Measurements from ENCODE around the gene SYCE1.
"Not testable (repeated sequence)": the region's sequence is repeated elsewhere in the genome, so short reads cannot be mapped to it uniquely, and the experiment has no call there.

The SYCE1 gene

GRCh38 chr10:133520193-133520738 is 45.1 kb downstream of the SYCE1 start:
- peak; percentile 59 to 97 (median 84) for DNase-seq
- intact Hi-C loops (cut with DNase I): no loop called here

GRCh38 chr10:133518517-133518916 is 46.9 kb downstream of the SYCE1 start:
- DNase-seq; intact Hi-C loops (cut with DNase I): not testable (repeated sequence)

- intact Hi-C loops (cut with DNase I): no loop called here
- no peak for DNase-seq
Measured at GRCh38 chr10:133516057-133516456, 49.3 kb downstream of the SYCE1 start.

- intact Hi-C loops (cut with DNase I): no loop called here
Measured at GRCh38 chr10:133515471-133515870, 49.9 kb downstream of the SYCE1 start.

GRCh38 chr10:133511907-133512528 is 53.4 kb downstream of the SYCE1 start:
- intact Hi-C loops (cut with DNase I): no loop called here

More at GRCh38 chr10:133515471-133515870, 49.9 kb downstream of the SYCE1 start:
- DNase-seq: no peak

GRCh38 chr10:133511408-133511807 is 54.0 kb downstream of the SYCE1 start:
- DNase-seq: no peak
- intact Hi-C loops (cut with DNase I): no loop called here

More at GRCh38 chr10:133511907-133512528, 53.4 kb downstream of the SYCE1 start:
- no peak for DNase-seq

GRCh38 chr10:133509700-133510099 is 55.7 kb downstream of the SYCE1 start:
- intact Hi-C loops (cut with DNase I): no loop called here
- DNase-seq: no peak

Measured in posterior cingulate gyrus (tissue), 11 donors.